Measurements from ENCODE around the gene NPL.
A peak's percentile ranks its signal among the peaks of the same experiment; 100 is the strongest.

Gene NPL

DNA sequence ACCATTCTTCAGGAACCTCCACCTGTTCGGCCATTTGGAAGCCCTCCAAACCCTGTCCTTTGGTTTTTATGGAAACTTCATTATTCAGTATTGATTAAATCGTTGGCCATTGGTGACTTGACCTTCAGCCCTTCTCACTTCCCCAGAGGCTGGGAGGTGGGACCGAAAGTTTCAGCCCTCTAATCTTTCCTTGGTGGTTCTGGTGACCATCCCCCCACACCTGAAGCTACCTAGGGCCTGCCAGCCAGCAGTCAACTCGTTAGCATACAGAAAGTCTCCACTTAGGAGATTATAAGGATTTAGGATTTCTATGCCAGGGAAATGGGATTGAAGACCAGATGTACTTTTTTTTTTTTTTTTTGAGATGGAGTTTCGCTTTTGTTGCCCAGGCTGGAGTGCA, 56.3 kb downstream of the NPL start:
- Histone ChIP-seq H2AFZ (ENCODE audit: low read depth, low read length) (no peak overlapping the region), H3K4me1 (ENCODE audit: insufficient read depth, low read length) (peaks cover 47% of the 10 kb centered on the region), H3K9me3 (ENCODE audit: insufficient read depth, low read length, severe bottlenecking) (no peaks in the 10 kb centered on the region), H3K9ac (ENCODE audit: low read depth, low read length) (no peak overlapping the region), H3K79me2 (ENCODE audit: insufficient read depth, low read length) (peaks cover 100% of the 10 kb centered on the region), H3K27me3 (ENCODE audit: insufficient read depth, low read length, poor library complexity) (no peaks in the 10 kb centered on the region), H3K36me3 (ENCODE audit: insufficient read depth, low read length) (peaks cover 99% of the 10 kb centered on the region), H3K27ac (ENCODE audit: low read length) (no peak overlapping the region), H3K4me2 (ENCODE audit: insufficient read depth, low read length) (peak overlapping the region; percentile 41; the same call in 1 of the 2 replicates), H4K20me1 (ENCODE audit: insufficient read depth, low read length) (peaks cover 98% of the 10 kb centered on the region), H3K4me3 (ENCODE audit: low read depth in 1 of 2, low read length in 2 of 2) (no peak overlapping the region)
- no peak for DNase-seq
- ATAC-seq (ENCODE audit: insufficient read depth, low read depth): no peak
- TF ChIP-seq EZH2 (IDR thresholded peaks at IDR 0.05; ENCODE audit: borderline replicate concordance, low read depth, low read length, severe bottlenecking): no peak
- TF ChIP-seq CTCF (IDR thresholded peaks at IDR 0.05; ENCODE audit: borderline replicate concordance, extremely low read depth, low read length, poor library complexity, severe bottlenecking): no peak

DNA sequence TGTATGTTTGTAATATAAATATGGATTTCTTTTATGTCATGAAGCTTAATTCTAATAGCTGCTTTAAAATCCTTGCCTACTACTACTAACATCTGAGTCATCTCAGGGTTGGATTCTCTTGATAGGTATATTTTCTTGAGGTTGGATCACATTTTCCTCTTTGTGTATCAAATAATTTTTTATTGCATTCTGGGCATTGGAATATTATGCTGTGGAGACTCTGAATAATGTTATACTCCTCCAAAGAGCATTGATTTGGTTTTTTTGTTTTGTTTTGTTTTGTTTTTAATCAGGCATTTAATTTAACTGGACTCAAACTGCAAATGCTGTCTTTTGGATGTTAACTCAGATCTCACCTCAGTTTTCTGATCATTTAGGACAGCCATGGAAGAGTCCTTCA, 57.5 kb downstream of the NPL start:
- H3K36me3 ChIP-seq (ENCODE audit: insufficient read depth, low read length): peaks cover 99% of the 10 kb centered on the region
- H3K79me2 ChIP-seq (ENCODE audit: insufficient read depth, low read length): peaks cover 100% of the 10 kb centered on the region
- no peak overlapping the region for H3K4me3 ChIP-seq (ENCODE audit: low read depth in 1 of 2, low read length in 2 of 2)
- H3K4me2 ChIP-seq (ENCODE audit: insufficient read depth, low read length): 0 out of 2 replicates have a peak overlapping the region, but pooled peaks have one; percentile 21
- peaks cover 98% of the 10 kb centered on the region for H4K20me1 ChIP-seq (ENCODE audit: insufficient read depth, low read length)
- no peaks in the 10 kb centered on the region for H3K27me3 ChIP-seq (ENCODE audit: insufficient read depth, low read length, poor library complexity)
- H3K27ac ChIP-seq (ENCODE audit: low read length): no peak overlapping the region
- DNase-seq: no peak
- no peak for ATAC-seq (ENCODE audit: insufficient read depth, low read depth)
- H3K4me1 ChIP-seq (ENCODE audit: insufficient read depth, low read length): peaks cover 35% of the 10 kb centered on the region
- no peak overlapping the region for H2AFZ ChIP-seq (ENCODE audit: low read depth, low read length)
- H3K9me3 ChIP-seq (ENCODE audit: insufficient read depth, low read length, severe bottlenecking): no peaks in the 10 kb centered on the region
- no peak overlapping the region for H3K9ac ChIP-seq (ENCODE audit: low read depth, low read length)
- TF ChIP-seq CTCF (IDR thresholded peaks at IDR 0.05; ENCODE audit: borderline replicate concordance, extremely low read depth, low read length, poor library complexity, severe bottlenecking) (no peak), EZH2 (IDR thresholded peaks at IDR 0.05; ENCODE audit: borderline replicate concordance, low read depth, low read length, severe bottlenecking) (no peak)

- DNase-seq (no peak), ATAC-seq (ENCODE audit: insufficient read depth, low read depth) (no peak)
- Histone ChIP-seq H3K4me3 (ENCODE audit: low read depth in 1 of 2, low read length in 2 of 2) (no peak overlapping the region), H3K4me1 (ENCODE audit: insufficient read depth, low read length) (peaks cover 21% of the 10 kb centered on the region), H4K20me1 (ENCODE audit: insufficient read depth, low read length) (peaks cover 97% of the 10 kb centered on the region), H3K27me3 (ENCODE audit: insufficient read depth, low read length, poor library complexity) (no peaks in the 10 kb centered on the region), H3K4me2 (ENCODE audit: insufficient read depth, low read length) (no peak overlapping the region), H3K79me2 (ENCODE audit: insufficient read depth, low read length) (peaks cover 99% of the 10 kb centered on the region), H3K27ac (ENCODE audit: low read length) (no peak overlapping the region), H3K36me3 (ENCODE audit: insufficient read depth, low read length) (peaks cover 100% of the 10 kb centered on the region), H2AFZ (ENCODE audit: low read depth, low read length) (no peak overlapping the region), H3K9ac (ENCODE audit: low read depth, low read length) (no peak overlapping the region), H3K9me3 (ENCODE audit: insufficient read depth, low read length, severe bottlenecking) (no peaks in the 10 kb centered on the region)
- TF ChIP-seq EZH2 (IDR thresholded peaks at IDR 0.05; ENCODE audit: borderline replicate concordance, low read depth, low read length, severe bottlenecking): no peak
- TF ChIP-seq CTCF (IDR thresholded peaks at IDR 0.05; ENCODE audit: borderline replicate concordance, extremely low read depth, low read length, poor library complexity, severe bottlenecking): no peak
Measured at GRCh38 chr1:182848736-182849135, 59.2 kb downstream of the NPL start.

GRCh38 chr1:182850319-182850718, 60.7 kb downstream of the NPL start:
- H3K4me1 ChIP-seq (ENCODE audit: insufficient read depth, low read length): peaks cover 14% of the 10 kb centered on the region
- no peaks in the 10 kb centered on the region for H3K27me3 ChIP-seq (ENCODE audit: insufficient read depth, low read length, poor library complexity)
- H3K36me3 ChIP-seq (ENCODE audit: insufficient read depth, low read length): peaks cover 100% of the 10 kb centered on the region
- no peak overlapping the region for H3K4me2 ChIP-seq (ENCODE audit: insufficient read depth, low read length)
- H3K27ac ChIP-seq (ENCODE audit: low read length): no peak overlapping the region
- H2AFZ ChIP-seq (ENCODE audit: low read depth, low read length): no peak overlapping the region
- H3K9ac ChIP-seq (ENCODE audit: low read depth, low read length): no peak overlapping the region
- H3K4me3 ChIP-seq (ENCODE audit: low read depth in 1 of 2, low read length in 2 of 2): no peak overlapping the region
- H3K9me3 ChIP-seq (ENCODE audit: insufficient read depth, low read length, severe bottlenecking): no peaks in the 10 kb centered on the region
- ATAC-seq (ENCODE audit: insufficient read depth, low read depth) (no peak), DNase-seq (no peak)
- no peak for TF ChIP-seq EZH2 (IDR thresholded peaks at IDR 0.05; ENCODE audit: borderline replicate concordance, low read depth, low read length, severe bottlenecking)
- TF ChIP-seq CTCF (IDR thresholded peaks at IDR 0.05; ENCODE audit: borderline replicate concordance, extremely low read depth, low read length, poor library complexity, severe bottlenecking): no peak
- H4K20me1 ChIP-seq (ENCODE audit: insufficient read depth, low read length): peaks cover 96% of the 10 kb centered on the region
- peaks cover 99% of the 10 kb centered on the region for H3K79me2 ChIP-seq (ENCODE audit: insufficient read depth, low read length)
